OCI-LY1 (cell line): ENCODE data around the gene BPIFB2.

ENCODE experiments used
- H2AFZ ChIP-seq: fragments of 200-600 bp; sonication (generic), shearing (Covaris generic); 2 replicates; pipeline ENCODE4 v1.6.0; 2014; ENCODE audit warnings: antibody characterized with exemption, mild to moderate bottlenecking, low read length
- H3F3A ChIP-seq: fragments of 200-600 bp; sonication (generic), shearing (Covaris generic); 2 replicates; pipeline ENCODE4 v1.6.0; 2014; ENCODE audit warnings: mild to moderate bottlenecking, antibody characterized with exemption, low read length, moderate library complexity; ENCODE audit not compliant: insufficient read depth
- H3K27ac ChIP-seq: fragments of 200-600 bp; sonication (generic); 2 replicates; pipeline ENCODE4 v1.5.1; 2014; ENCODE audit warnings: low read length, mixed run types, mild to moderate bottlenecking, low read depth; ENCODE audit not compliant: poor library complexity, severe bottlenecking
- H3K27me3 ChIP-seq: fragments of 200-600 bp; sonication (generic); 2 replicates; pipeline ENCODE4 v1.6.0; 2014; ENCODE audit warnings: antibody characterized with exemption, mild to moderate bottlenecking, low read length, moderate library complexity; ENCODE audit not compliant: insufficient read depth
- H3K36me3 ChIP-seq: fragments of 200-600 bp; sonication (generic); 2 replicates; pipeline ENCODE4 v1.6.1; 2014; ENCODE audit warnings: mild to moderate bottlenecking, antibody characterized with exemption, low read length, moderate library complexity, mixed read lengths; ENCODE audit not compliant: insufficient read depth
- H3K4me1 ChIP-seq: fragments of 200-600 bp; sonication (generic); 2 replicates; pipeline ENCODE4 v1.5.1; 2014; ENCODE audit warnings: mild to moderate bottlenecking, low read length, moderate library complexity; ENCODE audit not compliant: insufficient read depth, severe bottlenecking
- H3K4me2 ChIP-seq: fragments of 200-600 bp; sonication (generic), shearing (Covaris generic); 2 replicates; pipeline ENCODE4 v1.6.1; 2014; ENCODE audit warnings: low read length
- H3K4me3 ChIP-seq: fragments of 200-600 bp; sonication (generic); 2 replicates; pipeline ENCODE4 v1.5.1; 2014; ENCODE audit warnings: low read length, low read depth, mild to moderate bottlenecking, mixed read lengths; ENCODE audit not compliant: poor library complexity, severe bottlenecking
- H3K79me2 ChIP-seq: fragments of 200-600 bp; shearing (Covaris generic); 2 replicates; pipeline ENCODE4 v1.6.1; 2016; ENCODE audit warnings: mixed run types, low read length, mixed read lengths; ENCODE audit not compliant: insufficient read depth
- H3K9ac ChIP-seq: fragments of 200-600 bp; sonication (generic), shearing (Covaris generic); 2 replicates; pipeline ENCODE4 v1.6.1; 2014; ENCODE audit warnings: mild to moderate bottlenecking, low read length, mixed read lengths
- H3K9me2 ChIP-seq: fragments of 200-600 bp; sonication (generic), shearing (Covaris generic); 2 replicates; pipeline ENCODE4 v1.6.1; 2014; ENCODE audit warnings: low read depth, mild to moderate bottlenecking, low read length, mixed read lengths
- H3K9me3 ChIP-seq: fragments of 200-600 bp; shearing (Covaris generic); 2 replicates; pipeline ENCODE4 v1.6.1; 2014; ENCODE audit warnings: low read length, mixed read lengths
- H4K20me1 ChIP-seq: fragments of 200-600 bp; sonication (generic), shearing (Covaris generic); 2 replicates; pipeline ENCODE4 v1.6.0; 2016; ENCODE audit warnings: mild to moderate bottlenecking, low read length; ENCODE audit not compliant: insufficient read depth
- EZH2 ChIP-seq: fragments of 200-600 bp; sonication (generic), shearing (Covaris generic); IDR thresholded peaks from 2 replicates; pipeline ENCODE4 v1.8.0; 2017; ENCODE audit warnings: borderline replicate concordance, mixed run types, mild to moderate bottlenecking, antibody characterized with exemption, low read length, moderate library complexity, mixed read lengths
- TF ChIP-seq, protein P1 (sequence below): fragments of 200-600 bp; sonication (generic), shearing (Covaris generic); IDR thresholded peaks from 2 replicates; pipeline ENCODE4 v1.5.1; 2017; ENCODE audit warnings: mild to moderate bottlenecking, antibody characterized with exemption, low read length, moderate library complexity, mixed read lengths

Gene BPIFB2

GRCh38 chr20:33033381-33033780, 25.9 kb downstream of the BPIFB2 start:
- no peak overlapping the region for H3K9ac ChIP-seq
- TF ChIP-seq, protein P1, sequence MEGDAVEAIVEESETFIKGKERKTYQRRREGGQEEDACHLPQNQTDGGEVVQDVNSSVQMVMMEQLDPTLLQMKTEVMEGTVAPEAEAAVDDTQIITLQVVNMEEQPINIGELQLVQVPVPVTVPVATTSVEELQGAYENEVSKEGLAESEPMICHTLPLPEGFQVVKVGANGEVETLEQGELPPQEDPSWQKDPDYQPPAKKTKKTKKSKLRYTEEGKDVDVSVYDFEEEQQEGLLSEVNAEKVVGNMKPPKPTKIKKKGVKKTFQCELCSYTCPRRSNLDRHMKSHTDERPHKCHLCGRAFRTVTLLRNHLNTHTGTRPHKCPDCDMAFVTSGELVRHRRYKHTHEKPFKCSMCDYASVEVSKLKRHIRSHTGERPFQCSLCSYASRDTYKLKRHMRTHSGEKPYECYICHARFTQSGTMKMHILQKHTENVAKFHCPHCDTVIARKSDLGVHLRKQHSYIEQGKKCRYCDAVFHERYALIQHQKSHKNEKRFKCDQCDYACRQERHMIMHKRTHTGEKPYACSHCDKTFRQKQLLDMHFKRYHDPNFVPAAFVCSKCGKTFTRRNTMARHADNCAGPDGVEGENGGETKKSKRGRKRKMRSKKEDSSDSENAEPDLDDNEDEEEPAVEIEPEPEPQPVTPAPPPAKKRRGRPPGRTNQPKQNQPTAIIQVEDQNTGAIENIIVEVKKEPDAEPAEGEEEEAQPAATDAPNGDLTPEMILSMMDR: no peak
- no peak for TF ChIP-seq EZH2
- H4K20me1 ChIP-seq: no peaks in the 10 kb centered on the region
- no peaks in the 10 kb centered on the region for H3K4me1 ChIP-seq
- no peaks in the 10 kb centered on the region for H3K79me2 ChIP-seq
- H3F3A ChIP-seq: no peaks in the 10 kb centered on the region
- H3K27ac ChIP-seq: no peak overlapping the region
- H2AFZ ChIP-seq: no peak overlapping the region
- H3K9me3 ChIP-seq: no peaks in the 10 kb centered on the region
- H3K9me2 ChIP-seq: no peaks in the 10 kb centered on the region
- no peak overlapping the region for H3K4me3 ChIP-seq
- no peaks in the 10 kb centered on the region; the same call in 1 of the 2 replicates for H3K27me3 ChIP-seq
- no peaks in the 10 kb centered on the region for H3K36me3 ChIP-seq
- no peak overlapping the region for H3K4me2 ChIP-seq

- Histone ChIP-seq H3K4me3 (no peak overlapping the region), H3K4me2 (no peak overlapping the region), H3F3A (no peaks in the 10 kb centered on the region), H3K9me2 (no peaks in the 10 kb centered on the region), H2AFZ (no peak overlapping the region), H3K27ac (no peak overlapping the region), H3K36me3 (no peaks in the 10 kb centered on the region), H3K27me3 (no peaks in the 10 kb centered on the region; the same call in 1 of the 2 replicates), H3K4me1 (no peaks in the 10 kb centered on the region), H3K79me2 (no peaks in the 10 kb centered on the region), H3K9ac (no peak overlapping the region), H4K20me1 (no peaks in the 10 kb centered on the region), H3K9me3 (no peaks in the 10 kb centered on the region)
- TF ChIP-seq, protein P1: no peak
- no peak for TF ChIP-seq EZH2
Observed at GRCh38 chr20:33034115-33034514, 26.6 kb downstream of the BPIFB2 start.

- Histone ChIP-seq H3K79me2 (no peaks in the 10 kb centered on the region), H3K27ac (no peak overlapping the region), H4K20me1 (no peaks in the 10 kb centered on the region), H3F3A (no peaks in the 10 kb centered on the region), H3K9me3 (no peaks in the 10 kb centered on the region), H3K4me1 (no peaks in the 10 kb centered on the region), H2AFZ (no peak overlapping the region), H3K27me3 (no peaks in the 10 kb centered on the region; the same call in 1 of the 2 replicates), H3K9me2 (no peaks in the 10 kb centered on the region), H3K9ac (no peak overlapping the region), H3K4me3 (no peak overlapping the region), H3K4me2 (no peak overlapping the region), H3K36me3 (no peaks in the 10 kb centered on the region)
- TF ChIP-seq EZH2: no peak
- TF ChIP-seq, protein P1: no peak
Observed at GRCh38 chr20:33034901-33035492, 27.5 kb downstream of the BPIFB2 start.
